Testis (tissue), 3 donors: ENCODE results near the gene ALDH2. TPM values are rescaled to one million over a fixed set of nuclear protein-coding genes. Genes with fewer than 3 reads are reported as not detected.
A peak's percentile ranks its signal among the peaks of the same experiment; 100 is the strongest.

Experiments used
- DNase-seq: peaks from one replicate; pipeline ENCODE4 v3.0.0-alpha.2; 2019
- H3K27ac ChIP-seq, 2 donors: fragments of 200-600 bp; sonication (generic); one replicate each; pipeline ENCODE4 v1.5.1; 2019
- H3K27me3 ChIP-seq: fragments of 200-600 bp; sonication (generic); one replicate; pipeline ENCODE4 v1.5.1; 2019
- H3K36me3 ChIP-seq: fragments of 200-600 bp; sonication (generic); one replicate; pipeline ENCODE4 v1.5.1; 2017; ENCODE audit warnings: low read depth; ENCODE audit errors: missing control alignments
- H3K4me1 ChIP-seq: fragments of 200-600 bp; sonication (generic); one replicate; pipeline ENCODE4 v1.5.1; 2019
- H3K4me3 ChIP-seq, 2 donors: fragments of 200-600 bp; sonication (generic); one replicate each; pipeline ENCODE4 v1.5.1; 2017 to 2019
- H3K9me3 ChIP-seq: fragments of 200-600 bp; sonication (generic); one replicate; pipeline ENCODE4 v1.5.1; 2017
- POLR2A ChIP-seq: fragments of 450-650 bp; IDR thresholded peaks from one replicate; pipeline ENCODE4 v1.6.1; 2017; ENCODE audit warnings: antibody characterized with exemption, mild to moderate bottlenecking, moderate library complexity
- WGBS, 2 donors: methylation state at CpG; one replicate each; pipeline ENCODE4 v1.1.5; 2018; 5-methylcytosine and 5-hydroxymethylcytosine counted together
- intact Hi-C: fragments of 100-400 bp; cut with DNase I; formaldehyde crosslinking; loops from one replicate; pipeline ENCODE4 v1.15.1; 2023; ENCODE audit warnings: low total_unique reads
- polyA plus RNA-seq: library from polyadenylated mRNA; stranded (reverse); fragments of 350-450 nt; fragmentation: Illumina TruSeq; extraction: RNeasy Lipid Tissue Mini Kit (QIAGEN cat#74804); gene quantifications from one replicate; pipeline ENCODE4 v1.2.3, GENCODE V29; 2014; ENCODE audit warnings: low read depth, low replicate concordance; ENCODE audit not compliant: insufficient read depth
- total RNA-seq, 2 donors: library from RNA; depleted of rRNA; stranded (reverse); fragments of >200 nt; gene quantifications; one replicate each; pipeline ENCODE4 v1.2.3, GENCODE V29; 2016
- TF ChIP-seq, protein P1 (sequence below), 3 experiments: fragments of 450-650 bp in 2 of 3; fragments of 200-600 bp in 1 of 3; sonication (generic) in 1 of 3; IDR thresholded peaks; one replicate each; pipeline ENCODE4 v1.5.1; 2016 to 2019; ENCODE audit warnings: antibody characterized with exemption in 3 of 3, mild to moderate bottlenecking in 2 of 3, moderate library complexity in 1 of 3

ALDH2 gene
- total and polyA plus RNA-seq, 3 donors from 2014 or later: 58.4 to 96.4 (median 76.6) TPM

GRCh38 chr12:111838353-111838752, 71.6 kb downstream of the ALDH2 start:
- intact Hi-C loops: no loop called here
- peak overlapping the region; percentile 47 to 55 for H3K27ac ChIP-seq
- WGBS, 2 donors: 65 to 76% methylated on average over 3 of the region's 3 CpGs
- no peaks in the 10 kb centered on the region for H3K9me3 ChIP-seq
- H3K36me3 ChIP-seq: no peaks in the 10 kb centered on the region
- no peak for TF ChIP-seq POLR2A
- TF ChIP-seq, protein P1, sequence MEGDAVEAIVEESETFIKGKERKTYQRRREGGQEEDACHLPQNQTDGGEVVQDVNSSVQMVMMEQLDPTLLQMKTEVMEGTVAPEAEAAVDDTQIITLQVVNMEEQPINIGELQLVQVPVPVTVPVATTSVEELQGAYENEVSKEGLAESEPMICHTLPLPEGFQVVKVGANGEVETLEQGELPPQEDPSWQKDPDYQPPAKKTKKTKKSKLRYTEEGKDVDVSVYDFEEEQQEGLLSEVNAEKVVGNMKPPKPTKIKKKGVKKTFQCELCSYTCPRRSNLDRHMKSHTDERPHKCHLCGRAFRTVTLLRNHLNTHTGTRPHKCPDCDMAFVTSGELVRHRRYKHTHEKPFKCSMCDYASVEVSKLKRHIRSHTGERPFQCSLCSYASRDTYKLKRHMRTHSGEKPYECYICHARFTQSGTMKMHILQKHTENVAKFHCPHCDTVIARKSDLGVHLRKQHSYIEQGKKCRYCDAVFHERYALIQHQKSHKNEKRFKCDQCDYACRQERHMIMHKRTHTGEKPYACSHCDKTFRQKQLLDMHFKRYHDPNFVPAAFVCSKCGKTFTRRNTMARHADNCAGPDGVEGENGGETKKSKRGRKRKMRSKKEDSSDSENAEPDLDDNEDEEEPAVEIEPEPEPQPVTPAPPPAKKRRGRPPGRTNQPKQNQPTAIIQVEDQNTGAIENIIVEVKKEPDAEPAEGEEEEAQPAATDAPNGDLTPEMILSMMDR (IDR thresholded peaks at IDR 0.05): no peak
- no peak overlapping the region for H3K4me3 ChIP-seq
- peaks cover 16% of the 10 kb centered on the region for H3K4me1 ChIP-seq
- no peaks in the 10 kb centered on the region for H3K27me3 ChIP-seq
- peak; percentile 64 for DNase-seq

- Histone ChIP-seq H3K4me1 (peaks cover 23% of the 10 kb centered on the region), H3K27ac (peak overlapping the region; percentile 88 to 96), H3K9me3 (no peaks in the 10 kb centered on the region), H3K27me3 (no peaks in the 10 kb centered on the region), H3K36me3 (no peaks in the 10 kb centered on the region), H3K4me3 (peak overlapping the region; percentile 83 to 95)
- 25 to 37% methylated on average over 11 of the region's 11 CpGs for WGBS, 2 donors
- intact Hi-C loops: no loop called here
- no peak for DNase-seq
- TF ChIP-seq, protein P1 (IDR thresholded peaks at IDR 0.05): no peak
- no peak for TF ChIP-seq POLR2A
Observed at GRCh38 chr12:111840807-111841206, 74.1 kb downstream of the ALDH2 start.

- no peak for DNase-seq
- TF ChIP-seq, protein P1 (IDR thresholded peaks at IDR 0.05): no peak
- no peak for TF ChIP-seq POLR2A
- intact Hi-C loops: no loop called here
- Histone ChIP-seq H3K27ac (peak overlapping the region; percentile 88 to 96), H3K9me3 (no peaks in the 10 kb centered on the region), H3K27me3 (no peaks in the 10 kb centered on the region), H3K36me3 (no peaks in the 10 kb centered on the region), H3K4me1 (peaks cover 23% of the 10 kb centered on the region), H3K4me3 (peak overlapping the region; percentile 83 to 95)
- WGBS, 2 donors: 1% methylated on average over 13 of the region's 13 CpGs
Observed at GRCh38 chr12:111841236-111841749, 74.6 kb downstream of the ALDH2 start.

DNA sequence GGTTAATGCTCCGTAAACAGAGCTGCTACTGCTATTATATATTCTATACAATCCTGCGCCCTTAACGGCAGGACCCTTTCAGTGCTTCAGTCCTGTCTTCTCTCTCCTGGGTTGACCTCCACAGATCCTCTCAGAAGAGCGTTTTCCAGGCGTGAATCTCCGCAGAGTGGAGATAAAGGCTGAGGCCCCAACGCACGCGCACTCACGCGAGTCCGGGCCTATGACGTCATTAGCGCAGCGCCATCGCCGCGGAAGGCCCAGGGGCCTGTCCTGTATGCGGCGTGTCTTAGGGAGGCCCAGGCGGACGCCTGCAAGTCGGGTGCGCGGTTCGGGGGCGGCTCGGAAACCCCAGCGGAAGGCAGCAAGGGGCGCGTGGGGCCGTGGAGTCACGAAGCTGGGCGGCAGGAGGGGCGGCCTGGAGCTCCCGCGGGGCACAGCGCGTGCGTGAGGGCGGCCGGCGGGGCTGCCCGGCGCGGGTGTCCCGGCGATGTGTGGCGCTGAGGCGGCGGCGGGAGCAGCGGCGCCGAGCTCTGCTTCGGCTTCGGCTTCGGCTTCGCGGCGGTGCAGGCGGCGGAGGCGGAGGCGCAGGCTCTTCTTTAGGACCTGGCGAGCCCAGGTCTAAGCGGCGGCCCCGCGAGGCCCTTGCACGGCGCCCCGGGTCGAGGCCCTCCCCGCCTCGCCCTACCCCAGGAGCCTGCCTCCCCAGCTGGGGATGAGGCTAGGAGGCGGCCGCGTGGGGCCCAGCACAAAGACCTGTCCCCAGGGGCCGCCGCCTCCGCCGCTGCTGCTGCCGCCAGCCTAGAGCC, 75.2 kb downstream of the ALDH2 start, which contains the start of gene MAPKAPK5:
Gene MAPKAPK5 (plus strand): TSS at position 479 of the 806 bp plus-strand sequence. CDS start 506 bp downstream, outside the sequence.
- intact Hi-C loops: no loop called here
- peak within 1 kb of the TSS; percentile 88 to 96 for H3K27ac ChIP-seq
- DNase-seq: peak; percentile 93
- peak within 1 kb of the TSS; percentile 83 to 95 for H3K4me3 ChIP-seq
- TF ChIP-seq, protein P1 (IDR thresholded peaks at IDR 0.05): no peak
- TF ChIP-seq POLR2A: peak; percentile 27
- no peaks in the 10 kb centered on the region for H3K27me3 ChIP-seq
- WGBS, 2 donors: 0% methylated on average over 20 to 43 of the region's 84 CpGs
- no peaks in the 10 kb centered on the region for H3K9me3 ChIP-seq
- peaks cover 23% of the 10 kb centered on the region for H3K4me1 ChIP-seq
- no peaks in the 10 kb centered on the region for H3K36me3 ChIP-seq
